MCF 10A (cell line): ENCODE data around the gene IFNK. TPM values are rescaled to one million over a fixed set of nuclear protein-coding genes. Genes with fewer than 3 reads are reported as not detected.

ENCODE experiments used
- BruUV-seq: library from RNA; stranded (reverse); fragments of 400-500 nt; replicated peaks from 2 replicates; lab custom pipeline; 2021; lab: Mats Ljungman, UMichigan
- CTCF ChIA-PET: fragments of 300-600 bp; sonication (Branson Sonifier 250); formaldehyde crosslinking; extraction: SDS; loops from one replicate; lab custom pipeline; 2021; ENCODE audit warnings: antibody characterized with exemption, inconsistent platforms; lab: Yijun Ruan, JAX
- POLR2A ChIA-PET: fragments of 300-600, 350-650 bp; sonication (Branson Sonifier 250); formaldehyde crosslinking; extraction: SDS; loops from one replicate; lab custom pipeline; 2020; ENCODE audit warnings: antibody characterized with exemption, inconsistent platforms; lab: Yijun Ruan, JAX
- DNase-seq: peaks from one replicate; pipeline ENCODE4 v3.0.0-alpha.2; 2018; ENCODE audit not compliant: unreplicated experiment
- H3K27ac Mint-ChIP-seq: one replicate; pipeline ENCODE4 v1.8.0; 2022; ENCODE audit warnings: mild to moderate bottlenecking, low read depth, mixed read lengths; ENCODE audit not compliant: unreplicated experiment
- H3K27me3 Mint-ChIP-seq: one replicate; pipeline ENCODE4 v1.8.0; 2022; ENCODE audit warnings: mixed read lengths; ENCODE audit not compliant: insufficient read depth, unreplicated experiment
- H3K36me3 Mint-ChIP-seq: one replicate; pipeline ENCODE4 v1.8.0; 2022; ENCODE audit warnings: mild to moderate bottlenecking, moderate library complexity, mixed read lengths; ENCODE audit not compliant: insufficient read depth, unreplicated experiment
- H3K4me1 Mint-ChIP-seq: one replicate; pipeline ENCODE4 v1.8.0; 2022; ENCODE audit warnings: mixed read lengths; ENCODE audit not compliant: insufficient read depth, unreplicated experiment
- H3K4me3 Mint-ChIP-seq: one replicate; pipeline ENCODE4 v1.8.0; 2022; ENCODE audit warnings: mild to moderate bottlenecking, moderate library complexity, mixed read lengths; ENCODE audit not compliant: unreplicated experiment
- H3K9me3 Mint-ChIP-seq: one replicate; pipeline ENCODE4 v1.8.0; 2022; ENCODE audit warnings: mixed read lengths; ENCODE audit not compliant: unreplicated experiment
- CTCF ChIP-seq: fragments of 200-600 bp; IDR thresholded peaks from one replicate; pipeline ENCODE4 v1.8.0; 2022; ENCODE audit warnings: antibody characterized with exemption, mild to moderate bottlenecking; ENCODE audit not compliant: unreplicated experiment
- intact Hi-C: fragments of 100-400 bp; cut with micrococcal nuclease; formaldehyde crosslinking; loops from 2 replicates; pipeline ENCODE4 v1.14.1; 2022
- total RNA-seq: library from RNA; stranded (reverse); gene quantifications from 2 replicates; pipeline ENCODE4 v1.2.3, GENCODE V29; 2022

IFNK gene
- total RNA-seq, 1 experiment from 2014 or later = not detected

GRCh38 chr9:27528886-27529315 lies 4.8 kb downstream of the IFNK start:
- DNase-seq = peak; percentile 57
- peaks cover 5% of the 10 kb centered on the region for H3K36me3 Mint-ChIP-seq
- CTCF ChIA-PET = interaction anchor here (0.5 to 2.6 kb wide), 25 partner anchors 9 to 268 kb away, joined by 3 to 69 read pairs (median 4); no protein-coding TSS in a partner anchor
- TF ChIP-seq CTCF = no peak
- H3K27ac Mint-ChIP-seq = peak overlapping the region; percentile 87
- H3K27me3 Mint-ChIP-seq = no peaks in the 10 kb centered on the region
- peak overlapping the region; percentile 94 for H3K4me3 Mint-ChIP-seq
- H3K4me1 Mint-ChIP-seq = peaks cover 17% of the 10 kb centered on the region
- POLR2A ChIA-PET = interaction anchor here (0.7 to 3.8 kb wide), 19 partner anchors 9 to 196 kb away, joined by 3 to 34 read pairs (median 6); no protein-coding TSS in a partner anchor
- TSS peak; percentile 19 for BruUV-seq
- intact Hi-C loops = loop anchor here (1.0 to 10.0 kb wide), 5 partner anchors 19 to 494 kb away; no protein-coding TSS in a partner anchor
- no peaks in the 10 kb centered on the region for H3K9me3 Mint-ChIP-seq

GRCh38 chr9:27529316-27530278 lies 5.5 kb downstream of the IFNK start, which contains the start of gene MOB3B:
Gene MOB3B, minus strand, starts transcription at chr9:27529814. Its CDS starts 74,264 bp downstream, at chr9:27455550.
- Mint-ChIP-seq H3K27me3 (no peaks in the 10 kb centered on the region), H3K36me3 (peaks cover 5% of the 10 kb centered on the region), H3K9me3 (no peaks in the 10 kb centered on the region), H3K4me1 (peaks cover 18% of the 10 kb centered on the region), H3K4me3 (peak within 1 kb of the TSS; percentile 94), H3K27ac (peak within 1 kb of the TSS; percentile 87)
- no TSS peak for BruUV-seq
- ChIA-PET CTCF (interaction anchor here (0.5 to 2.6 kb wide), 43 partner anchors 9 to 269 kb away, joined by 3 to 69 read pairs (median 4); no protein-coding TSS in a partner anchor), POLR2A (interaction anchor here (0.7 to 3.8 kb wide), 20 partner anchors 10 to 544 kb away, joined by 3 to 34 read pairs (median 4); no protein-coding TSS in a partner anchor)
- peak; percentile 89 for TF ChIP-seq CTCF
- intact Hi-C loops = loop anchor here (1.0 to 10.0 kb wide), 5 partner anchors 19 to 495 kb away; no protein-coding TSS in a partner anchor
- DNase-seq = peak; percentile 71

- Mint-ChIP-seq H3K36me3 (peaks cover 5% of the 10 kb centered on the region), H3K4me3 (no peak overlapping the region), H3K27me3 (no peaks in the 10 kb centered on the region), H3K27ac (no peak overlapping the region), H3K4me1 (peaks cover 17% of the 10 kb centered on the region), H3K9me3 (no peaks in the 10 kb centered on the region)
- no peak for DNase-seq
- no TSS peak for BruUV-seq
- ChIA-PET POLR2A (interaction anchor here (0.7 to 3.8 kb wide), 6 partner anchors 8 to 198 kb away, joined by 3 to 34 read pairs (median 14); no protein-coding TSS in a partner anchor), CTCF (interaction anchor here (0.6 to 2.6 kb wide), 15 partner anchors 8 to 208 kb away, joined by 3 to 69 read pairs (median 4); no protein-coding TSS in a partner anchor)
- intact Hi-C loops = no loop called here
- TF ChIP-seq CTCF = no peak
These were observed 7.0 kb downstream of the IFNK start for GRCh38 chr9:27530915-27531755.
